GM19238 (cell line): ENCODE measurements around the gene EIF2AK2.

Experiments used
- DNase-seq: peaks from one replicate; pipeline ENCODE4 v3.0.0; 2011; ENCODE audit warnings: low spot score; ENCODE audit not compliant: insufficient read length

Gene EIF2AK2

GRCh38 chr2:37102588-37102987, 54.2 kb downstream of the EIF2AK2 start:
- no peak for DNase-seq

GRCh38 chr2:37100054-37100453, 56.7 kb downstream of the EIF2AK2 start:
- DNase-seq: no peak

GRCh38 chr2:37098416-37099118, 58.2 kb downstream of the EIF2AK2 start:
- no peak for DNase-seq

- no peak for DNase-seq
Measured at GRCh38 chr2:37096568-37096967, 60.2 kb downstream of the EIF2AK2 start.

GRCh38 chr2:37091873-37092272, 64.9 kb downstream of the EIF2AK2 start:
- DNase-seq: no peak

- DNase-seq: peak; percentile 26
Measured at GRCh38 chr2:37090019-37090477, 66.7 kb downstream of the EIF2AK2 start.

- DNase-seq: no peak
Measured at GRCh38 chr2:37085731-37086147, 71.0 kb downstream of the EIF2AK2 start.

- DNase-seq: no peak
Measured at GRCh38 chr2:37084797-37085196, 72.0 kb downstream of the EIF2AK2 start.

- DNase-seq: peak; percentile 81
Measured at GRCh38 chr2:37083873-37084794, 72.6 kb downstream of the EIF2AK2 start, which contains the start of the genes GPATCH11 and HEATR5B. Gene GPATCH11 (plus strand): TSS chr2:37084518. CDS start chr2:37088382, 3,864 bp downstream. Gene HEATR5B (minus strand): TSS chr2:37084372. CDS start chr2:37083414, 958 bp downstream.

- no peak for DNase-seq
Measured at GRCh38 chr2:37080689-37081088, 76.1 kb downstream of the EIF2AK2 start.

- DNase-seq: no peak
Measured at GRCh38 chr2:37080266-37080665, 76.5 kb downstream of the EIF2AK2 start.

GRCh38 chr2:37070931-37071330, 85.8 kb downstream of the EIF2AK2 start:
- DNase-seq: no peak

- DNase-seq: no peak
Measured at GRCh38 chr2:37068686-37069085, 88.1 kb downstream of the EIF2AK2 start.

- no peak for DNase-seq
Measured at GRCh38 chr2:37061776-37062175, 95.0 kb downstream of the EIF2AK2 start.

GRCh38 chr2:37061013-37061711, 95.6 kb downstream of the EIF2AK2 start:
- DNase-seq: no peak

GRCh38 chr2:37060446-37060845, 96.3 kb downstream of the EIF2AK2 start:
- DNase-seq: no peak

- DNase-seq: no peak
Measured at GRCh38 chr2:37059841-37060240, 96.9 kb downstream of the EIF2AK2 start.

GRCh38 chr2:37052600-37053332, 104.0 kb downstream of the EIF2AK2 start:
- DNase-seq: no peak
